HG03135 (cell line): ENCODE data around the gene SNAP91.
A peak's percentile ranks its signal among the peaks of the same experiment; 100 is the strongest.
"Not testable (repeated sequence)": the region's sequence is repeated elsewhere in the genome, so short reads cannot be mapped to it uniquely, and the experiment has no call there.

Experiments
- ATAC-seq: cut with Tn5 transposase; IDR thresholded peaks from one replicate; pipeline ENCODE4 v1.9.1; 2021; ENCODE audit warnings: mild to moderate bottlenecking, moderate library complexity; ENCODE audit not compliant: unreplicated experiment

The SNAP91 gene

DNA sequence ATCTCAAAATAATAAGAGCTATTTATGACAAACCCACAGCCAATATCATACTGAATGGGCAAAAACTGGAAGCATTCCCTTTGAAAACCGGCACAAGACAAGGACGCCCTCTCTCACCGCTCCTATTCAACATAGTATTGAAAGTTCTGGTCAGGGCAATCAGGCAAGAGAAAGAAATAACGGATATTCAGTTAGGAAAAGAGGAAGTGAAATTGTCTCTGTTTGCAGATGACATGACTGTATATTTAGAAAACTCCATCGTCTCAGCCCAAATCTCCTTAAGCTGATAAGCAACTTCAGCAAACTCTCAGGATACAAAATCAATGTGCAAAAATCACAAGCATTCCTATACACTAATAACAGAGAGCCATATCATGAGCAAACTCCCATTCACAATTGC is 158.4 kb downstream of the SNAP91 start:
- ATAC-seq, result not testable (repeated sequence)

DNA sequence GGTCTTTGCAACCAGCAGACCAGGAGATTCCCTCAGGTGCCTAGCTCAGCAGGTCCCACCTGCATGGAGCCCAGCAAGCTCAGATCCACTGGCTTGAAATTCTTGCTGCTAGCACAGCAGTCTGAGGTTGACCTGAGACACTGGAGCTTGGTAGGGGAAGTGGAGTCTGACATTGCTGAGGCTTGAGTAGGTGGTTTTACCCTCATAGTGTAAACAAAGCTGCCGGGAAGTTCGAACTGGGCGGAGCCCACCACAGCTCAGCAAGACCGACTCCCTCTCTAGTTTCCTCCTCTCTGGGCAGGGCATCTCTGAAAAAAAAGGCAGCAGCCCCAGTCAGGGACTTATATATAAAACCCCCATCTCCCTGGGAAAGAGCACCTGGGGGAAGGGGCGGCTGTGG is 162.3 kb downstream of the SNAP91 start:
- no peak for ATAC-seq

DNA sequence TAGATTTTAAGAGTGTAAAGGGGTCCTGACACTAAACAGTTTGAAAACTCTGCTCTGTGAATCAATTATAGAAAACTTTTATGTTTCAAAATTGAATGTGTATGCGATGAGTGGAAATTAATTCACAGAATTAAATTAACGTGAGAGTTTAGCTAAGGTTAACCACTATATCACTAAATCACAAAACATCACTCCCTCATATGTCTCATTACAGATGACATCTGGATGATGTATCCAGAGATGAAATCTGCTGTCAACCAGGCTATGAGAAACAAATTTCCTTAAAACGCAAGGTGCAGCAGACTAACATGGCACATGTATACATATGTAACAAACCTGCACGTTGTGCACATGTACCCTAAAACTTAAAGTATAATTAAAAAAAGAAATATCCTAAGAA is 169.2 kb downstream of the SNAP91 start:
- no peak for ATAC-seq

DNA sequence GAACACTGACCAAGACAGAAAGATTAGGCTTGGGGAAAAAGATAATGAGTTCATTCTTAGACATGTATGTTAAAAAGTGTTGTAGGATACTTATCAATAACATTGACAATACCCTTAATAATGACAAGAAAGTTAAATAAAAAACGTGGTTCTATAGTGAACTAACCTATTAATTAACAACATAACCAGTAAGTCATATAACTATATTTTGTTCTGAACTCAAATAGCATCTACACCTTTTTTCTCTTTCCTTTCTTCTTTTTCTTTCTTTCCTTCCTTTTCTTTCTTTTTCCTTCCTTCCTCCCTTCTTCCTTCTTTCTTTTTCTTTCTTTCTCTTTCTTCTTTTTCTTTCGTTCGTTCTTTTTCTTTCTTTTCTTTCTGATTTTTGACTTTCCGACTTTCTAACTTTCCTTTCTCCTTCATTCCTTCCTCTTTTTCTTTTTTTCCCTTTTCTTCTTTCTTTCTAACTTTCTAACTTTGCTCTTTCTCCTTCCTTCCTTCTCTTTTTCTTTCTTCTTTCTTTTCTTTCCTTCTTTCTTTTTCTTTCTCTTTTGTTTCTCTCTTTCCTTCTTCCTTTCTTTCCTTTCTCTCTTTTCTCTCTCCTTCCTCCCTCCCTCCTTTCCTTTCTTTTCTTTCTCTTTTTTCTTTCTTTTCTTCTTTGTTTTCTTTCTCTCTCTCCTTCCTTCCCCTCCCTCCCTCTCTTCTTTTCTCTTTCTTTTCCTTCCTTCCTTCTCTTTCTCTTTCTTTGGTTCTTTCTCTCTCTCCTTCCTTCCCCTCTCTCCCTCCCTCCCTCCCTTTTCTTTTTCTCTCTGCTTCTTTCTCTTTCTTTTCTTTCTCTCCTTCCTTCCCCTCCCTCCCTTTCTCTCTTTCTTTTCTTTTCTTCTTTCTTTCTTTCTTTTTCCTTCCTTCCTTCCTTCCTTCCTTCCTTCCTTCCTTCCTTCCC is 172.0 kb downstream of the SNAP91 start:
- ATAC-seq, result no peak

DNA sequence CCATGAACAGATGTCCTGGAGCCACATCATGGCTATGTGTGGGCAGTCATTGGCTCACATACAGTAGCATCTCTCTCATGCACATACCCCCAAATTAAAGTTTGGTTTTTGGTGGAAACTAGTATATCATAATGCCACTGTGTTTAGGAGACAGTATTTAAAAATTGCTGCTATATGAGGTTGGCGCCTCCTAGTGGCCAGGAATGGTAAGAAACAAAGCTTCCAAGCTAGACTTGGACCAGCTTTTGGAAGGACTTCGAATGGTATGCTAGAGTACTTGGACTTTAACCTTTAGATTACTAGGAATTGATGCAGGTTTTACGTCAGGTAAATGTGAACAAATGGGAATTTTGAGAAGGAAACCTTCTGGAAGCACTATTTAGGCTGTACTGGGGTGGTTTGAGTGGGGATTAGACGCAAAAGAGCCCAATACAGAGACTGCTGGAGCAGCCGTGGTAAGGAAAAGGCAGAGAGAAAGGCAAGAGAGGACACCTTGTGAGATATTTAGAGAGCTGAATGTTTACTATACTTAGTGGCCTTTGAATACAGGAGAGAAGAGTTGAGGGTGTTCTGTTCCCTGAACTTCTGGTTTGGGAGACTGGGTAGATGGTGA is 172.8 kb downstream of the SNAP91 start:
- no peak for ATAC-seq

DNA sequence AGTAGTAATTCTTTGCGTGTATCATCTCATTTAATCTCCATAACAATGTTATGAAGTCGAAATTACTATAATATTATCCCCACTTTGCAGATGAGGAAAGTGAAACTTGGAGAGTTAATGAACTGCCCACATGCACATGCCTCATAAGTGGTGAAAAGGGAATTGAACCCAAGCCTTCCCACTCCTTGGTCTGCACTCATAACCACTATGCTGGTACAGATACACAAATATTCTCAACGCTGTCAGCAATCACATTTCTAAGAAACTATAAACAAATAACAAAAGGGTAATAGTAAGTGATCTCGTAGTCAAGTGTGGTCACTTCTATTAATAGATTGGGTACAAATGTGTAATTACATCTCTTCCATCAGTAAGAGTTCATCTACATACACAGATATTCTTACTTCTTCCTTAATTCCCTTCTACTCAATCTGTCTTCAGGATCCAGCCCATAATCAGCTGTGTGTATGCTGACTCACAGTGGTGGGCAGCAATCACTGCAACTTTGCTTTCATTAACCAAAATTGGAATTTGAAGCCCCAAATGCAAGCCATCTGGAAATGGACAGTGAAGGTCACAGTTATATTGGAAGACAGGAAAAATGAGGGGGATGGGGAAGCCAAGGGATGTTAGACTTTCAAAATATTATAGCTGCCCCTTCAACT is 190.0 kb downstream of the SNAP91 start:
- ATAC-seq, result no peak

DNA sequence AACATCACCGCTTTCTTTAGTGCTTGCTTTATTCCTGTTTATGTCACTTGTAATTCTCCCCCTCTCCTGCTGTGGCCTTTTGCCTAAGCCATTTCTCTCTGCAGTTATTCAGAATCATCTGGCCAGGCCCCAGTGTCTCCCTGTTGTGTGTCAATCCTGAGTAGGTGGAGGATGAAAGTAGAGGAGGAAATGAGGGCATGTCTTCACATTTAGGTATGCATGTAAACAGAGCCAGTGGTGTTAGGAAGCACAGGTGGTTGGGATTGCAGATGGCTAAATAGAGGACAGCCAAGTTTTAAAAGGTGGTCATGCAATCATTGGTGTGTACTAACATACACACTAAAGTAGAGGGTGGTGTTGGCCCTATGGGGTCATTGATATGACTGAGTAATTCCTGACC is 191.4 kb downstream of the SNAP91 start:
- no peak for ATAC-seq

DNA sequence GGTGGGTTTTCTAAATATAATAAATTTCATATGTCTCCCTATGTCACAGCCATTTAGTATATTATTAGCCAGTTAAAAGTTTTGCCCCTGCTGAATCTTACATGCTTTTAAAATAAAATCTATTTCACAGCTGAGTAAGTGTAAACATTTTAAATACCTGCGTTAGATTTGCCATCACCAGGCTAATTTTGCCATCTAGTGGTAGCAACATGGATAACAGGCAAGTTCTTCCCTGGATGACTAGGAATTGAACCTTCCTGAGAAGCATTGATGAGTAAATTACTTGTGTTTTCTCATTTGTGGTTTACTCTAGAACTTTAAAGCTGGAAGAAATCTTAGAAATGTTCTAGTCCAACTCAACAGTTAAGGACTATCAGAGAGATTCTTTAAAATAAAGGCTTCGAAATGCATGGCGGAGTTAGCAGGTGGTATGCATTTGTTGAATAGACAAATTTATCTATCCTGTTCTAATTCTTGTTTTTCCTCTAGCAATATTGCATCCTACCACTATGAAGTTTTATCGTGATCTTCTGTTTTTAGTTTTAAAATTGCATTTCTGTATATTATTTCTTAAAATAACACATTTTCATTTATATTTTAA is 193.9 kb downstream of the SNAP91 start:
- ATAC-seq, result peak; percentile 48

DNA sequence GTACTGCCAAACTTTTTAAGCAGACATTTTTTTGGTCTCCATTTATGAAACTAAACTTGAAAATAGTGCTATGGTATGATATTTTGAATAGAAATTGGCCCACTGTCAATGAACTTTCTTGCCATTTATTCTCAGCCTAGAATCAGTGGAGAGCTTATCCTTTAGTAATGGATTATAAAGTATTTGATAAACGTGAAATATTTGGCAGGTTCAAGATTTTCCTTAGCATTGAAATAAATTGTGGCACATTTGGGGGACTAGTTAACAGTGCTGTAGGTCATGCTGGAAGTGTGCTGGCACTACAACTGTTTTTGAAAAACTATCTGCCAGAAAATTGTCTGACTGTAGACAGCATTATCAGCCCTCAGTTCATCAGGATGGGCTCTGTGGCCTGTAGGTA is 194.4 kb downstream of the SNAP91 start:
- peak; percentile 9 for ATAC-seq

DNA sequence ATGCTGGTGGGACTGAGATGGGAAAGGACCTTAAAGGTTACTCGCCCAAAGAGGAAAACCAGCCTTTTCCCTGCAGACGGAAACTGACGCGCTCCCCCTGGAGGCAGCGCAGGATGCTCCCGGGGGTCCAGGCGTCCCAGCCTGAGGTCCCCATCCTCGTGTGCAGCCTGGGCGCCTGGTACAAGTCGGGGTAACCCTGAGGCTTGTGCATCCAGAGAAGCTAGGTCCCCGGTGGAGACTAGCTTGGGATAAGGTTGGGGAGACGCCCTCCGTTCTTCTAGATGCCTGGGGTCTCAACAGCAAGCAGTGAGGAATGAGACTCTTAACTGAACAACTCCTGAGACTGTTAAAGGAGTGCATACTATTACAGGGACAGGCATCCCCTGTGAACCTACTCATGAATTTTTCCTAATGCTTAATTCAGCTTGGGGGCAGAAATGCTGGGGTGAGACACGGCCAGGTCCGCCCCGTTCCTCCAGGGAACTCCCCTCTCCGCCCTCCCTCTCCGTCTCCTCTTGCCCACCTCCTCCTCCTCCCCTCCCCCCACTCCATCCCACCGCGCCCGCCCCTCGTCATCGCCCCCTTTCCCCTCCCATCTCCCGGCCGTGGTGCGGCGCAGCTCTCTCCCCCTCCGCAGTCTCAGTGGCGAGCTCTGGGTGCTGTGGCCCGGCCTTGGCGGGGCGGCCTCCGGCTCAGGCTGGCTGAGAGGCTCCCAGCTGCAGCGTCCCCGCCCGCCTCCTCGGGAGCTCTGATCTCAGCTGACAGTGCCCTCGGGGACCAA is 196.8 kb downstream of the SNAP91 start, which contains the start of gene PRSS35:
PRSS35 (plus strand) TSS at position 634 of the 781 bp plus-strand sequence. CDS start 10,908 bp downstream, outside the sequence.
- ATAC-seq, result no peak

DNA sequence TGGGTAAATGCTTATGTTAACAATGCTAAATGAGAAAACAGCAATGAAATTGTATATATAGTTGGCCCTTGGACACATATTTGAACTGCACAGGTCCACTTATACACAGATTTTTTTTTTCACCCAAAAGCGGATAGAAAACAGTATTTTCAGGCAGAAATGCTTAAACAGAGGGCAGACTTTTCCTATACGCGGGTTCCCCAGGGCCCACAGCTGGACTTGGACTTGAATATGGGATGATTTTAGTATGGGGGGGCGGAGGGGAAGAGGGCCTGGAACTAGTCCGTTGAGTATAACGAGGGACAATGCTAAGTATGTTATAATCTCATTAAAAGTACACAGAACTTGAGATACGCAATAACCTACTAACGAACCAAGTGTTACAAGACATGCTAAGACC is 197.6 kb downstream of the SNAP91 start:
- no peak for ATAC-seq

DNA sequence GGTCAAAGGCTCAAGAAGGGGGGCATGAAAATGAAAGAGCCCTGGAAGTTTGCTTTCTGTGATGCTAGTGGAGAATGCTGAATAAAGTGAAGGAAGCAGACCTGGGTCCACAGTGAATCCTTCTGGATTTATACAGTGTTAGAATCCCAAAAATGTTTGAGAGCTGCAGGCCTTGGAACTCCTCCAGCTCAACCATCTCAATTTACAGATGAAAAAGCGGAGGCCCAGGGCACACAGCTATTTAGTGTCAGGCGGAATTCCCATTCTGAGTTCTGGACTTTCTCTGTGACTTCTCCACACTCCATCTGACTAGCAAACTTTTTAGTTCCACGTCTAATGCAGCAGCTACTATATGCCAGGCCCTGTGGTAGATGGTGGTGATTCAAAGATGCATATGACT is 198.1 kb downstream of the SNAP91 start:
- ATAC-seq, result no peak

DNA sequence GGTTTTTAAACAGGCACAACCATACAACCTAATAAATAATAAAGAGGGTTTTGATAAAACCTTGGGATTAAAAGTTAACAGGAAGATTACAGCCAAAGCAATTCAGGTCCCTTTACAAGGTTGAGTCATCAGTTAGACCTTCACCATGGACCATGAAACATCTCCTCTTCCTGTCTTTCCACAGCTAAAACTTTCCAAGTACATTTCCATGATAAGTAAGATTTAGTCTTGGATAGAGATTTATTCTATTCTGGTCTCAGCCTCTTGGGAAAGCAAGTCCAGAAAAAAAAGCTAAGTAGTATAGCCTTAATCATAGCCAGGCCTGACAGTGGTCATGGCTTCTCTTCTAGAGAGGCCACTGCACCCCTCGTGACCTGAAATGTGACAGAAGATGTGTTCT is 199.5 kb downstream of the SNAP91 start:
- ATAC-seq, result no peak

DNA sequence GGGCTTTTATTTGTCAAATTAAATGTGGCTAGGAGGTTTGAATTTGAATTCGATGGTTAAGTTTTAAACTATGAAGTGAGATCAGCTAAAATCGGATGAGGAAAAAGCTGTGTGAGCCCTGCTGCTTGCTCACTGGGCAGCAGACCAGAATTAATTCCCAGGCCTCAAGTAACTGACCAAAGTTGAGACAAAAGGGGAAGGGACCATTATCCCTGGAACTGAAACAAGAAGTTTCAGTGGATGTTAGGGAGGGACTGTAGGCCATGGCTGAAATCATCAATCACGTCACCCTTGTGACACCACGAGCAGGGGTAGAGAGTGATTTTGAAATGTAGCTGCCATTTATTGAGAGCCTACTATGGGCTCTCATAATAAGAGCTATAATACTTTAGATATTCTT is 203.5 kb downstream of the SNAP91 start:
- ATAC-seq, result no peak
